Mesothelial cell of epicardium (in vitro differentiated cells): ENCODE results near the gene CYP2C9. TPM values are rescaled to one million over a fixed set of nuclear protein-coding genes. Genes with fewer than 3 reads are reported as not detected.
"Not testable (repeated sequence)": the region's sequence is repeated elsewhere in the genome, so short reads cannot be mapped to it uniquely, and the experiment has no call there.

Source experiments
- DNase-seq, 2 experiments: peaks; one replicate each; pipeline ENCODE4 v3.0.0; 2021; ENCODE audit warnings: low spot score in 2 of 2; ENCODE audit not compliant: unreplicated experiment in 2 of 2
- H3K27ac Mint-ChIP-seq: 2 replicates; pipeline ENCODE4 v1.8.0; 2021; ENCODE audit warnings: mixed read lengths
- H3K27me3 Mint-ChIP-seq: 2 replicates; pipeline ENCODE4 v1.8.0; 2021; ENCODE audit warnings: low read depth, mixed read lengths
- H3K36me3 Mint-ChIP-seq: 2 replicates; pipeline ENCODE4 v1.8.0; 2021; ENCODE audit warnings: mixed read lengths
- H3K4me1 Mint-ChIP-seq: 2 replicates; pipeline ENCODE4 v1.8.0; 2021; ENCODE audit warnings: mixed read lengths
- H3K4me3 Mint-ChIP-seq: 2 replicates; pipeline ENCODE4 v1.8.0; 2021; ENCODE audit warnings: mild to moderate bottlenecking, moderate library complexity, mixed read lengths
- H3K9me3 Mint-ChIP-seq: 2 replicates; pipeline ENCODE4 v1.8.0; 2021; ENCODE audit warnings: mixed read lengths
- CTCF ChIP-seq: fragments of 200-600 bp; sonication (generic); IDR thresholded peaks from one replicate; pipeline ENCODE4 v1.5.0; 2021; ENCODE audit warnings: antibody characterized with exemption; ENCODE audit not compliant: unreplicated experiment
- total RNA-seq: library from RNA; stranded (reverse); gene quantifications from 3 replicates; pipeline ENCODE4 v1.2.1, GENCODE V29; 2021

Gene CYP2C9
- not detected in 3 replicates for total RNA-seq

DNA sequence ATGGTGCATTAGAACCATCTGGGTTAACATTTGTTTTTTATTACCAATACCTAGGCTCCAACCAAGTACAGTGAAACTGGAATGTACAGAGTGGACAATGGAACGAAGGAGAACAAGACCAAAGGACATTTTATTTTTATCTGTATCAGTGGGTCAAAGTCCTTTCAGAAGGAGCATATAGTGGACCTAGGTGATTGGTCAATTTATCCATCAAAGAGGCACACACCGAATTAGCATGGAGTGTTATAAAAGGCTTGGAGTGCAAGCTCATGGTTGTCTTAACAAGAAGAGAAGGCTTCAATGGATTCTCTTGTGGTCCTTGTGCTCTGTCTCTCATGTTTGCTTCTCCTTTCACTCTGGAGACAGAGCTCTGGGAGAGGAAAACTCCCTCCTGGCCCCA, at the start of gene CYP2C9:
CYP2C9 (plus strand) TSS at position 276 of the 400 bp plus-strand sequence; CDS start at position 301, 25 bp downstream.
- H3K9me3 Mint-ChIP-seq, result peaks cover 47% of the 10 kb centered on the region
- H3K4me1 Mint-ChIP-seq, result no peaks in the 10 kb centered on the region
- no peak within 1 kb of the TSS for H3K4me3 Mint-ChIP-seq
- no peaks in the 10 kb centered on the region for H3K27me3 Mint-ChIP-seq
- no peak for TF ChIP-seq CTCF
- H3K27ac Mint-ChIP-seq, result no peak within 1 kb of the TSS
- no peaks in the 10 kb centered on the region for H3K36me3 Mint-ChIP-seq
- no peak for DNase-seq

GRCh38 chr10:94889123-94889522, 49.3 kb upstream of the CYP2C9 start:
- no peak for DNase-seq
- Mint-ChIP-seq H3K4me1 (no peaks in the 10 kb centered on the region), H3K27ac (no peak overlapping the region), H3K4me3 (no peak overlapping the region), H3K27me3 (no peaks in the 10 kb centered on the region), H3K9me3 (peaks cover 25% of the 10 kb centered on the region), H3K36me3 (no peaks in the 10 kb centered on the region)
- TF ChIP-seq CTCF, result no peak

DNA sequence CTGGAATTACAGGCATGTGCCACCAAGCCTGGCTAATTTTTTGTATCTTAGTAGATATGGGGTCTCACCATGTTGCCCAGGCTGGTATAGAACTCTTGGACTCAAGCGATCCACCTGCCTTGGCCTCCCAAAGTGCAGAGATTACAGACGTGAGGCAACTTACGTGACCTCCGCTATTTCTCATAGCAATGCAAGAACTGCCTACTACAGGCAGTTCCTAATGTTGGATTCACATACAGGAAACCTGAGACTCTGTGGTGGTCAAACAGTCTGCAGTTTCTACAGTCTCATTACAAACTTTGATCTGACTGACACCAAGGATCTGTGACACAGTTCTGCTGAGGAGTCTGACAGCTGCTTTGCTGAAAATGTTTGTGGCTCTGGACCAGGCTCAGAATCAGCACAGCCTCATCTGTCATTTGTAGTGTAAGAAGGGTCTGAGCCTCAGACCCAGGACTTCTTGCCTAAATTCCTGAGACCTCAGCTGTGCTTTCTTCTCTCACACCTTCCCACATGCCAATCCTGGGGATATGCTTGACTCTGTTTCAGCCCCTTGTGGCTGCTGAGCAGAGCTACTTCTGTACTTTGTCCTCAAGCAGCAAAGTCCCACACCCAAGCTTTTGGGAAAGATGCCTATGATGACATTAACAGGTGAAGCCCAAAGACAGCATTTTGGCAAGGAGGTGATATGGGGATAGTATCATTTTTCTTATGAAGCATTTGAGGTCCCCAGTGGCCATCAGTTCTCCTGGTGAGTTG, 48.0 kb upstream of the CYP2C9 start:
- Mint-ChIP-seq H3K9me3 (peaks cover 32% of the 10 kb centered on the region), H3K4me1 (no peaks in the 10 kb centered on the region), H3K36me3 (no peaks in the 10 kb centered on the region), H3K4me3 (no peak overlapping the region), H3K27ac (no peak overlapping the region), H3K27me3 (no peaks in the 10 kb centered on the region)
- no peak for TF ChIP-seq CTCF
- DNase-seq, result no peak

DNA sequence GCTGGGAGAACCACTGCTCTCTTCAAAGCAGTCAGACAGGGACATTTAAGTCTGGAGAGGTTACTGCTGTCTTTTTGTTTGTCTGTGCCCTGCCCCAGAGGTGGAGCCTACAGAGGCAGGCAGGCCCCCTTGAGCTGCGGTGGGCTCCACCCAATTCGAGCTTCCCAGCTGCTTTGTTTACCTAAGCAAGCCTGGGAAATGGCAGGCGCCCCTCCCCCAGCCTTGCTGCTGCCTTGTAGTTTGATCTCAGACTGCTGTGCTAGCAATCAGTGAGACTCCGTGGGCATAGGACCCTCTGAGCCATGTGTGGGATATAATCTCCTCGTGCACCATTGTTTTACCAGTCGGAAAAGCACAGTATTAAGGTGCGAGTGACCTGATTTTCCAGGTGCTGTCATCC, 40.0 kb upstream of the CYP2C9 start:
- DNase-seq, H3K27me3 Mint-ChIP-seq, H3K27ac Mint-ChIP-seq, H3K4me3 Mint-ChIP-seq, H3K4me1 Mint-ChIP-seq, H3K36me3 Mint-ChIP-seq: not testable (repeated sequence)
- peaks cover 45% of the 10 kb centered on the region for H3K9me3 Mint-ChIP-seq

DNA sequence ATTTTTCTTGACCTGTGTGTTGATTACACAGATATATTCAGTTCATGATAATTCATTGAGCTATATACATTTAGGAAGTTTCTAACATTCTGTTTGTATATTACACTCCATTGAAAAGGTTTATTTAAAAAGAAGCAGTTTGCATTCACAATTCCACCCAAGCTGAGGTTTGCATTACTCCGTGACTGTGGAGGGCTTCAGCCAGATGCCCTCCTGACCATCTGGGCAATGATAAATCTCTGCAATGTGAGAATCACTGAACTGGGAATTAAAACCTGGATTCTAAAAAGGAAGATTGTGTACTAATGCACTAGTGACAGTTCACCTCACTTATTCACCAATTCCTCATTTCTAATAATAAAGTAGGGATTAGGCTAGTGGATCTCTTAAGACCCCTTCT, 36.4 kb upstream of the CYP2C9 start:
- Mint-ChIP-seq H3K9me3 (peaks cover 23% of the 10 kb centered on the region), H3K27me3 (no peaks in the 10 kb centered on the region), H3K4me1 (no peaks in the 10 kb centered on the region), H3K4me3 (no peak overlapping the region), H3K27ac (no peak overlapping the region), H3K36me3 (no peaks in the 10 kb centered on the region)
- DNase-seq, result no peak
- no peak for TF ChIP-seq CTCF

DNA sequence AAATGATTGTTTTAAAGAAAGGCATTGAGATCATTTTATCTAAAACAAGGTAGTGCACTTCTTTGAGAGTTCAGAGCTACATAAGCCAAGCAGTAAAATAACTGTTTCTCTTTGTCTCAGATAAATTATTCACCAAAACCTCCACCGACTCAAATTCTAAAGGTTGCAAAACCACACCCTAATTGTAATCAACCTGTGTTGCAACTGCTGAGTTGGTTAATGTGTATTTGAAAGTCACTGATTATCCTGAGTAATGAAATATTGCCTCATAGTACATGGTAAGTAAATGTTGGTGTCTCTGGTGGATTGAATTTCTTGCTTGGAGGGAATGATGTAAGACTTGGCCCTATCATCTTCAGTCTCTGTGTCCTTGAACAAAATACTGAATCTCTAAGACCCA, 35.9 kb upstream of the CYP2C9 start:
- Mint-ChIP-seq H3K4me3 (no peak overlapping the region), H3K4me1 (no peaks in the 10 kb centered on the region), H3K9me3 (peaks cover 21% of the 10 kb centered on the region), H3K27me3 (no peaks in the 10 kb centered on the region), H3K36me3 (no peaks in the 10 kb centered on the region), H3K27ac (no peak overlapping the region)
- no peak for DNase-seq
- TF ChIP-seq CTCF, result no peak

DNA sequence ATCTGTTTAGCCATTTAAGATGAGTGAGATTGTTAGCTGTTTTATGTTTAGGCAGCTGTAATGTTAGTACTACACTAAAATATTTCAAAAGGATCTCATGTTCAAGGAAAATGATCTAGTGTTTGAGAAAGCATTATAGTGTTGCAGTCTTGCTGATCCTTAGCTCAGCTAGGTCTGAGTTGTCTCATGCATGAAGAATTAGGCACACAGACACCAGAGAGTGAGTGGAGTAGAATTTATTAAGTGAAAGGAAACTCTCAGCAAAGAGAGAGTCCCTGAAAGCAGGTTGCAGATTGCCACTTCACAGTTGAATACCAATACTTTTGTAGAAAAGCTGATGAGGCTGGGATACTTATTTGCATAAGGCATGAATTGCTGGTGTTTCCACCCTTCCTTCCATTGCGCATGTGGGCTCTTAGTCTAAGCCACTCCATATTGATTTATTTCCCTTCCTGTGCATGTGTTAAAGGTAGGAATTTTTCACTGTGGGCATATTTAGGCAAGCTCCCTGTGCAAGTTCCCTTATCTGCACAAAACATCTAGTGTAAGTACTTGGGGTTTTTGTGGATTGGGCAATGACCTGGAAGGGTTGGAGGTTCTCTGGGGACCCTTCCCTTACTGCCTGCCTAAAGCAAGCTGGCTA, 33.8 kb upstream of the CYP2C9 start:
- H3K36me3 Mint-ChIP-seq, H3K4me3 Mint-ChIP-seq, H3K4me1 Mint-ChIP-seq, H3K27me3 Mint-ChIP-seq, H3K27ac Mint-ChIP-seq, DNase-seq: not testable (repeated sequence)
- peaks cover 19% of the 10 kb centered on the region for H3K9me3 Mint-ChIP-seq
